SK-N-SH (cell line): ENCODE results near the gene ACOT7.

Experiments
- CHD2 ChIP-seq: fragments of 150-350 bp; IDR thresholded peaks from 2 replicates; pipeline ENCODE4 v1.6.1; 2018; ENCODE audit warnings: low read length; ENCODE audit not compliant: partially characterized antibody
- FOXJ3 ChIP-seq: sonication (generic); formaldehyde crosslinking; IDR thresholded peaks from 2 replicates; pipeline ENCODE4 v1.5.1; 2020; ENCODE audit warnings: mild to moderate bottlenecking, missing genetic modification reagents
- ZBTB33 ChIP-seq: IDR thresholded peaks from 2 replicates; pipeline ENCODE4 v1.4.0; 2012; ENCODE audit warnings: low read depth, borderline replicate concordance

- TF ChIP-seq CHD2 (no peak), ZBTB33 (no peak), FOXJ3 (CRISPR knock-in tag) (no peak)
Observed at GRCh38 chr1:6416295-6416656, 22.7 kb upstream of the ACOT7 start.
